Smooth muscle cell (in vitro differentiated cells): Measurements from ENCODE around the gene SUMO4. TPM values are rescaled to one million over a fixed set of nuclear protein-coding genes. Genes with fewer than 3 reads are reported as not detected.
A peak's percentile ranks its signal among the peaks of the same experiment; 100 is the strongest.

Source experiments
- DNase-seq: peaks from one replicate; lab custom pipeline; 2025; ENCODE audit not compliant: unreplicated experiment; lab: John Stamatoyannopoulos, UW
- H2AFZ ChIP-seq: fragments of 200-600 bp; sonication (generic); 2 replicates; pipeline ENCODE4 v1.6.0; 2016; ENCODE audit warnings: antibody characterized with exemption, low read depth, mild to moderate bottlenecking
- H3F3A ChIP-seq: fragments of 200-600 bp; sonication (generic); 2 replicates; pipeline ENCODE4 v1.6.0; 2017; ENCODE audit warnings: antibody characterized with exemption, low read depth
- H3K27ac ChIP-seq: fragments of 200-600 bp; sonication (generic); 2 replicates; pipeline ENCODE4 v1.5.1; 2016; ENCODE audit warnings: low read depth, mild to moderate bottlenecking
- H3K27me3 ChIP-seq: fragments of 200-600 bp; sonication (generic); 2 replicates; pipeline ENCODE4 v1.6.1; 2016; ENCODE audit warnings: low read depth, mild to moderate bottlenecking
- H3K36me3 ChIP-seq: fragments of 200-600 bp; sonication (generic); 2 replicates; pipeline ENCODE4 v1.5.1; 2016; ENCODE audit warnings: low read depth
- H3K4me1 ChIP-seq: fragments of 200-600 bp; sonication (generic); 2 replicates; pipeline ENCODE4 v1.5.1; 2016; ENCODE audit warnings: low read depth
- H3K4me2 ChIP-seq: fragments of 200-600 bp; sonication (generic); 2 replicates; pipeline ENCODE4 v1.6.0; 2016; ENCODE audit warnings: mild to moderate bottlenecking
- H3K4me3 ChIP-seq: fragments of 200-600 bp; sonication (generic); 2 replicates; pipeline ENCODE4 v1.5.1; 2016; ENCODE audit warnings: mild to moderate bottlenecking
- H3K79me2 ChIP-seq: fragments of 200-600 bp; sonication (generic); 2 replicates; pipeline ENCODE4 v1.6.0; 2016; ENCODE audit warnings: low read depth, mild to moderate bottlenecking
- H3K9ac ChIP-seq: fragments of 200-600 bp; sonication (generic); 2 replicates; pipeline ENCODE4 v1.6.0; 2016; ENCODE audit warnings: low read depth
- H3K9me3 ChIP-seq: fragments of 200-600 bp; sonication (generic); replicated peaks from 2 replicates; pipeline ENCODE4 v1.5.1; 2016; ENCODE audit warnings: low read depth
- H4K20me1 ChIP-seq: fragments of 200-600 bp; sonication (generic); 2 replicates; pipeline ENCODE4 v1.6.0; 2016; ENCODE audit warnings: low read depth
- WGBS: methylation state at CpG from one replicate; pipeline ENCODE4 v1.1.7; 2016; ENCODE audit warnings: low lambda C conversion rate; 5-methylcytosine and 5-hydroxymethylcytosine counted together
- polyA plus RNA-seq: library from polyadenylated mRNA; unstranded; fragments of >200 nt; fragmentation: Nextera tagmentation; extraction: Ambion mirVana; gene quantifications from 2 replicates; pipeline ENCODE4 v1.2.1, GENCODE V29; 2016
- total RNA-seq: library from RNA; depleted of rRNA; stranded (reverse); fragments of >200 nt; gene quantifications from 2 replicates; pipeline ENCODE4 v1.2.3, GENCODE V29; 2014
- TF ChIP-seq, protein P1 (sequence below): fragments of 200-600 bp; sonication (generic); IDR thresholded peaks from 2 replicates; pipeline ENCODE4 v1.5.1; 2017; ENCODE audit warnings: borderline replicate concordance, mild to moderate bottlenecking, antibody characterized with exemption; ENCODE audit not compliant: insufficient read depth, poor library complexity, severe bottlenecking

Gene SUMO4
- total and polyA plus RNA-seq, 2 experiments from 2014 or later = 0.15 to 1.4 TPM

DNA sequence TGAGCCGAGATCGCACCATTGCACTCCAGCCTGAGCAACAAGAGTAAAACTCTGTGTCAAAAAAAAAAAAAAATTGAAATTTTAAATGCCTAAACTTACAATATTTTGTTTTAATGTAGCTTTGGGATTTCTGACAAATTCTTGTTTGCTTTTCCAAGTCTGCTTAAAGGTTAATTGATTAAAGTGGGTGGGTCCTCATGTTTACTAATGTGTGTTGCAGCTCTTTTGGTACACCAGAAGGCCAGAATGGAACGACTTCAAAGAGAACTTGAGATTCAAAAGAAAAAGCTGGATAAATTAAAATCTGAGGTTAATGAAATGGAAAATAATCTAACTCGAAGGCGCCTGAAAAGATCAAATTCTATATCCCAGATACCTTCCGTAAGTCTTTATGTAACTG is 2.7 kb upstream of the SUMO4 start:
- Histone ChIP-seq H2AFZ (no peak overlapping the region), H3K79me2 (peaks cover 51% of the 10 kb centered on the region), H3K4me2 (no peak overlapping the region), H3K27me3 (no peaks in the 10 kb centered on the region), H3K36me3 (peaks cover 21% of the 10 kb centered on the region), H3K27ac (no peak overlapping the region), H3K4me3 (no peak overlapping the region), H3F3A (no peaks in the 10 kb centered on the region), H3K9me3 (no peaks in the 10 kb centered on the region), H4K20me1 (peaks cover 48% of the 10 kb centered on the region), H3K9ac (no peak overlapping the region), H3K4me1 (no peaks in the 10 kb centered on the region)
- DNase-seq = no peak
- WGBS = 97% methylated on average over 6 of the region's 6 CpGs
- TF ChIP-seq, protein P1, sequence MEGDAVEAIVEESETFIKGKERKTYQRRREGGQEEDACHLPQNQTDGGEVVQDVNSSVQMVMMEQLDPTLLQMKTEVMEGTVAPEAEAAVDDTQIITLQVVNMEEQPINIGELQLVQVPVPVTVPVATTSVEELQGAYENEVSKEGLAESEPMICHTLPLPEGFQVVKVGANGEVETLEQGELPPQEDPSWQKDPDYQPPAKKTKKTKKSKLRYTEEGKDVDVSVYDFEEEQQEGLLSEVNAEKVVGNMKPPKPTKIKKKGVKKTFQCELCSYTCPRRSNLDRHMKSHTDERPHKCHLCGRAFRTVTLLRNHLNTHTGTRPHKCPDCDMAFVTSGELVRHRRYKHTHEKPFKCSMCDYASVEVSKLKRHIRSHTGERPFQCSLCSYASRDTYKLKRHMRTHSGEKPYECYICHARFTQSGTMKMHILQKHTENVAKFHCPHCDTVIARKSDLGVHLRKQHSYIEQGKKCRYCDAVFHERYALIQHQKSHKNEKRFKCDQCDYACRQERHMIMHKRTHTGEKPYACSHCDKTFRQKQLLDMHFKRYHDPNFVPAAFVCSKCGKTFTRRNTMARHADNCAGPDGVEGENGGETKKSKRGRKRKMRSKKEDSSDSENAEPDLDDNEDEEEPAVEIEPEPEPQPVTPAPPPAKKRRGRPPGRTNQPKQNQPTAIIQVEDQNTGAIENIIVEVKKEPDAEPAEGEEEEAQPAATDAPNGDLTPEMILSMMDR = no peak

DNA sequence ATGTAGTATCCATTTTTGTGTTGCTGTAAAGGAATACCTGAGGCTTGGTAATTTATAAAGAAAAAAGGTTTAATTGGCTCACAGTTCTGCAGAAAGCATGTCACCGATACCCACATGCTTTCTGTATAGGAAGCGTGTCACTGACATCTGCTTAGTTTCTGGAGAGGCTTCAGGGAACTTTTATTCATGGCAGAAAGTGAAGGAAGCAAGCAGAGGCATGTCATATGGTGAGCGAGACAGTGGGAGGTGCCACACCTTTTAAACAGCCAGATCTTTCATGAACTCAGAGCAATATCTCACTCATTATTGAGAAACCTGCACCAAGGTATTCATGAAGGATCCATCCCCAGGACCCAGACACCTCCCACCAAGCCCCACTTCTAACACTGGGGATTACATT is 3.5 kb downstream of the SUMO4 start:
- no peak for DNase-seq
- TF ChIP-seq, protein P1 = no peak
- H3K27ac ChIP-seq = no peak overlapping the region
- H3F3A ChIP-seq = peaks cover 4% of the 10 kb centered on the region
- H3K9me3 ChIP-seq = no peaks in the 10 kb centered on the region
- no peak overlapping the region for H3K9ac ChIP-seq
- H3K36me3 ChIP-seq = peaks cover 35% of the 10 kb centered on the region
- 99% methylated on average over 3 of the region's 3 CpGs for WGBS
- no peaks in the 10 kb centered on the region for H3K27me3 ChIP-seq
- H3K4me3 ChIP-seq = no peak overlapping the region
- no peaks in the 10 kb centered on the region for H3K4me1 ChIP-seq
- no peak overlapping the region for H3K4me2 ChIP-seq
- peaks cover 3% of the 10 kb centered on the region for H3K79me2 ChIP-seq
- H4K20me1 ChIP-seq = no peaks in the 10 kb centered on the region
- no peak overlapping the region for H2AFZ ChIP-seq

- H3K79me2 ChIP-seq = peaks cover 2% of the 10 kb centered on the region
- no peak for DNase-seq
- H2AFZ ChIP-seq = no peak overlapping the region
- H3K9ac ChIP-seq = no peak overlapping the region
- H3K27ac ChIP-seq = peak overlapping the region; percentile 11
- H3K4me1 ChIP-seq = no peaks in the 10 kb centered on the region
- H3K9me3 ChIP-seq = no peaks in the 10 kb centered on the region
- H3K4me3 ChIP-seq = no peak overlapping the region
- peaks cover 4% of the 10 kb centered on the region for H3F3A ChIP-seq
- 68% methylated on average over 5 of the region's 5 CpGs for WGBS
- peaks cover 33% of the 10 kb centered on the region for H3K36me3 ChIP-seq
- no peaks in the 10 kb centered on the region for H3K27me3 ChIP-seq
- H3K4me2 ChIP-seq = no peak overlapping the region
- H4K20me1 ChIP-seq = no peaks in the 10 kb centered on the region
- TF ChIP-seq, protein P1 = no peak
Observed at GRCh38 chr6:149405823-149406765, 6.0 kb downstream of the SUMO4 start.
